Gastroesophageal sphincter (tissue), 3 donors: ENCODE results near the gene CPM.

Experiments used
- EP300 ChIP-seq: sonication (generic); formaldehyde crosslinking; IDR thresholded peaks from one replicate; pipeline ENCODE4 v1.6.1; 2017; ENCODE audit warnings: antibody characterized with exemption, mild to moderate bottlenecking
- POLR2A ChIP-seq, 2 donors: fragments of 450-650 bp; IDR thresholded peaks; one replicate each; pipeline ENCODE4 v1.6.1; 2017; ENCODE audit warnings: antibody characterized with exemption in 2 of 2, mild to moderate bottlenecking in 2 of 2, moderate library complexity in 1 of 2
- POLR2AphosphoS5 ChIP-seq: sonication (generic); formaldehyde crosslinking; IDR thresholded peaks from one replicate; pipeline ENCODE4 v1.6.1; 2017; ENCODE audit warnings: antibody characterized with exemption
- TF ChIP-seq, protein P1 (sequence below), 4 experiments: fragments of 200-600 bp in 2 of 4; fragments of 450-650 bp in 2 of 4; sonication (generic) in 1 of 4; IDR thresholded peaks; one replicate each; pipeline ENCODE4 v1.5.1; 2017 to 2019; ENCODE audit warnings: antibody characterized with exemption in 4 of 4, mild to moderate bottlenecking in 2 of 4, moderate library complexity in 2 of 4

DNA sequence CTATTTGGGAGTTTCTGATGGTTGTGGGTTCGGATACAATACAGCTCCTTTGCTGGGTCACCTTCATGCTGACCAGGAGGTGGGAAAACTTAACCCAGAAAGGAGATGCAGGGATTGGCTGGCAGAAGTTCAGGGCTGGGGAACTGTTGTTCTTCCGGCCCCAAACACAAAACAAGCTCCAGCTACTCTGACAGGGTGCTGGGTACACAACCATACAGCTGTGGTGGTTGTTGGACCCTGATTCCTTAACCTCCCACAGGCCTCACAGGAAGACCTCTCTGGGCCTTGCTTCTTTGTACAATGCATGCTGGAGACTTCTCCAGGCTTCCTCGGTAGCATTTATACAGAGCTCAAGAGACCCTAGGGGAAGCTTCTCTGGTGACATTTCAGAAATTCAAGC is 47.6 kb downstream of the CPM start:
- TF ChIP-seq, protein P1, sequence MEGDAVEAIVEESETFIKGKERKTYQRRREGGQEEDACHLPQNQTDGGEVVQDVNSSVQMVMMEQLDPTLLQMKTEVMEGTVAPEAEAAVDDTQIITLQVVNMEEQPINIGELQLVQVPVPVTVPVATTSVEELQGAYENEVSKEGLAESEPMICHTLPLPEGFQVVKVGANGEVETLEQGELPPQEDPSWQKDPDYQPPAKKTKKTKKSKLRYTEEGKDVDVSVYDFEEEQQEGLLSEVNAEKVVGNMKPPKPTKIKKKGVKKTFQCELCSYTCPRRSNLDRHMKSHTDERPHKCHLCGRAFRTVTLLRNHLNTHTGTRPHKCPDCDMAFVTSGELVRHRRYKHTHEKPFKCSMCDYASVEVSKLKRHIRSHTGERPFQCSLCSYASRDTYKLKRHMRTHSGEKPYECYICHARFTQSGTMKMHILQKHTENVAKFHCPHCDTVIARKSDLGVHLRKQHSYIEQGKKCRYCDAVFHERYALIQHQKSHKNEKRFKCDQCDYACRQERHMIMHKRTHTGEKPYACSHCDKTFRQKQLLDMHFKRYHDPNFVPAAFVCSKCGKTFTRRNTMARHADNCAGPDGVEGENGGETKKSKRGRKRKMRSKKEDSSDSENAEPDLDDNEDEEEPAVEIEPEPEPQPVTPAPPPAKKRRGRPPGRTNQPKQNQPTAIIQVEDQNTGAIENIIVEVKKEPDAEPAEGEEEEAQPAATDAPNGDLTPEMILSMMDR (IDR thresholded peaks at IDR 0.05), result no peak
- TF ChIP-seq POLR2A (IDR thresholded peaks at IDR 0.05) (no peak), POLR2AphosphoS5 (no peak), EP300 (no peak)
